ENCODE results near the gene ATF6. TPM values are rescaled to one million over a fixed set of nuclear protein-coding genes. Genes with fewer than 3 reads are reported as not detected.
A peak's percentile ranks its signal among the peaks of the same experiment; 100 is the strongest.
"Not testable (repeated sequence)": the region's sequence is repeated elsewhere in the genome, so short reads cannot be mapped to it uniquely, and the experiment has no call there.

Gene ATF6
- total RNA-seq, 1 experiment from 2014 or later: 56.3 TPM

GRCh38 chr1:161763522-161764098 is 2.5 kb upstream of the ATF6 start:
- peaks cover 19% of the 10 kb centered on the region for H3K4me1 Mint-ChIP-seq (ENCODE audit: insufficient read depth, unreplicated experiment)
- peak overlapping the region; percentile 40 for H3K27ac Mint-ChIP-seq (ENCODE audit: low read depth, unreplicated experiment)
- no TSS peak for BruUV-seq (replicated peaks)
- no peaks in the 10 kb centered on the region for H3K27me3 Mint-ChIP-seq (ENCODE audit: insufficient read depth, unreplicated experiment)
- ChIA-PET POLR2A (interaction anchor here (0.7 to 1.8 kb wide), 3 partner anchors 10 to 373 kb away, joined by 3 to 10 read pairs (median 6); partner anchors contain the start of gene DUSP12), CTCF (interaction anchor here (1.0 to 5.1 kb wide), 5 partner anchors 10 to 274 kb away, joined by 3 to 39 read pairs (median 6); no protein-coding TSS in a partner anchor)
- H3K36me3 Mint-ChIP-seq (ENCODE audit: insufficient read depth, unreplicated experiment): peaks cover 28% of the 10 kb centered on the region
- no peaks in the 10 kb centered on the region for H3K9me3 Mint-ChIP-seq (ENCODE audit: unreplicated experiment)
- intact Hi-C loops (cut with micrococcal nuclease): loop anchor here (2.0 kb wide), 1 partner anchor 273 kb away; no protein-coding TSS in a partner anchor
- TF ChIP-seq CTCF (IDR thresholded peaks at IDR 0.05; ENCODE audit: unreplicated experiment): peak; percentile 49
- peak; percentile 72 for DNase-seq (ENCODE audit: unreplicated experiment)
- peak overlapping the region; percentile 100 for H3K4me3 Mint-ChIP-seq (ENCODE audit: unreplicated experiment)

GRCh38 chr1:161768461-161768860 is 2.3 kb downstream of the ATF6 start:
- TF ChIP-seq CTCF (IDR thresholded peaks at IDR 0.05; ENCODE audit: unreplicated experiment): no peak
- Mint-ChIP-seq H3K9me3 (ENCODE audit: unreplicated experiment) (no peaks in the 10 kb centered on the region), H3K27ac (ENCODE audit: low read depth, unreplicated experiment) (no peak overlapping the region), H3K27me3 (ENCODE audit: insufficient read depth, unreplicated experiment) (no peaks in the 10 kb centered on the region), H3K36me3 (ENCODE audit: insufficient read depth, unreplicated experiment) (peaks cover 11% of the 10 kb centered on the region), H3K4me1 (ENCODE audit: insufficient read depth, unreplicated experiment) (peaks cover 24% of the 10 kb centered on the region), H3K4me3 (ENCODE audit: unreplicated experiment) (peak overlapping the region; percentile 100)
- no peak for DNase-seq (ENCODE audit: unreplicated experiment)
- POLR2A ChIA-PET: interaction anchor here (1.3 to 2.2 kb wide), 2 partner anchors 42 to 269 kb away, joined by 3 to 14 read pairs; no protein-coding TSS in a partner anchor
- intact Hi-C loops (cut with micrococcal nuclease): no loop called here
- no TSS peak for BruUV-seq (replicated peaks)
- CTCF ChIA-PET: interaction anchor here (0.6 to 2.2 kb wide), 6 partner anchors 23 to 1270 kb away, joined by 3 to 13 read pairs (median 5); no protein-coding TSS in a partner anchor

GRCh38 chr1:161768986-161769672 is 3.0 kb downstream of the ATF6 start:
- Mint-ChIP-seq H3K27me3 (ENCODE audit: insufficient read depth, unreplicated experiment) (no peaks in the 10 kb centered on the region), H3K4me3 (ENCODE audit: unreplicated experiment) (no peak overlapping the region), H3K9me3 (ENCODE audit: unreplicated experiment) (no peaks in the 10 kb centered on the region), H3K27ac (ENCODE audit: low read depth, unreplicated experiment) (no peak overlapping the region), H3K4me1 (ENCODE audit: insufficient read depth, unreplicated experiment) (peaks cover 19% of the 10 kb centered on the region), H3K36me3 (ENCODE audit: insufficient read depth, unreplicated experiment) (peaks cover 11% of the 10 kb centered on the region)
- DNase-seq (ENCODE audit: unreplicated experiment): no peak
- CTCF ChIA-PET: interaction anchor here (0.6 to 1.3 kb wide), 3 partner anchors 29 to 268 kb away, joined by 3 to 4 read pairs (median 4); no protein-coding TSS in a partner anchor
- intact Hi-C loops (cut with micrococcal nuclease): no loop called here
- POLR2A ChIA-PET: no interaction called here
- no peak for TF ChIP-seq CTCF (IDR thresholded peaks at IDR 0.05; ENCODE audit: unreplicated experiment)
- no TSS peak for BruUV-seq (replicated peaks)

- intact Hi-C loops (cut with micrococcal nuclease); H3K4me3 Mint-ChIP-seq (ENCODE audit: unreplicated experiment); H3K27me3 Mint-ChIP-seq (ENCODE audit: insufficient read depth, unreplicated experiment); BruUV-seq (replicated peaks); DNase-seq (ENCODE audit: unreplicated experiment); H3K9me3 Mint-ChIP-seq (ENCODE audit: unreplicated experiment); POLR2A ChIA-PET; H3K27ac Mint-ChIP-seq (ENCODE audit: low read depth, unreplicated experiment): not testable (repeated sequence)
- H3K4me1 Mint-ChIP-seq (ENCODE audit: insufficient read depth, unreplicated experiment): peaks cover 19% of the 10 kb centered on the region
- CTCF ChIA-PET: interaction anchor here (1.3 kb wide), 2 partner anchors 30 to 268 kb away, joined by 3 to 4 read pairs; no protein-coding TSS in a partner anchor
- H3K36me3 Mint-ChIP-seq (ENCODE audit: insufficient read depth, unreplicated experiment): peaks cover 11% of the 10 kb centered on the region
Observed at GRCh38 chr1:161769673-161770045, 3.5 kb downstream of the ATF6 start.
